Measurements from ENCODE around the gene PLEKHH3. TPM values are rescaled to one million over a fixed set of nuclear protein-coding genes. Genes with fewer than 3 reads are reported as not detected.
A peak's percentile ranks its signal among the peaks of the same experiment; 100 is the strongest.
"Not testable (repeated sequence)": the region's sequence is repeated elsewhere in the genome, so short reads cannot be mapped to it uniquely, and the experiment has no call there.

PLEKHH3 gene
- total and polyA plus RNA-seq, 2 of the 4 experiments (the other 2 are of a cell fraction) = 2.9 to 10.5 TPM

GRCh38 chr17:42660692-42661345 lies 16.0 kb downstream of the PLEKHH3 start:
- Histone ChIP-seq H4K91ac (ENCODE audit: insufficient read depth, low read depth, low read length) (no peak overlapping the region), H2AK5ac (ENCODE audit: low read depth, low read length) (peak overlapping the region; percentile 85), H3K14ac (replicated peaks; ENCODE audit: low read depth, low read length) (0 out of 2 replicates have a peak overlapping the region, but pooled peaks have one; percentile 26), H3K9ac (ENCODE audit: low read depth, low read length) (no peak overlapping the region), H2AFZ (replicated peaks; ENCODE audit: low read length, poor library complexity) (peak overlapping the region; percentile 12), H3K79me1 (ENCODE audit: low read depth in 1 of 2, low read length in 2 of 2) (peaks cover 4 to 28% of the 10 kb centered on the region in 2 experiments; a peak in 2 of 4 replicates), H4K20me1 (ENCODE audit: insufficient read depth, low read length) (no peaks in the 10 kb centered on the region), H3K27ac (ENCODE audit: insufficient read depth, low read length) (peak overlapping the region; percentile 8; the same call in 1 of the 2 replicates), H3K4me3 (ENCODE audit: insufficient read depth, low read depth, low read length) (no peak overlapping the region), H2AK9ac (replicated peaks; ENCODE audit: low read depth, low read length, poor library complexity) (peak overlapping the region; percentile 22), H2BK15ac (ENCODE audit: low read depth, low read length) (peak overlapping the region; percentile 70; the same call in 1 of the 3 replicates), H3K4me1 (ENCODE audit: control insufficient read depth, insufficient read depth, low read length) (peaks cover 8% of the 10 kb centered on the region), H3K27me3 (ENCODE audit: control insufficient read depth, insufficient read depth, low read length) (no peaks in the 10 kb centered on the region), H2BK5ac (ENCODE audit: low read depth, low read length, poor library complexity, severe bottlenecking) (no peak overlapping the region), H2BK20ac (ENCODE audit: low read depth, low read length) (peak overlapping the region; percentile 63; the same call in 1 of the 2 replicates), H3K4me2 (ENCODE audit: low read depth, low read length) (peak overlapping the region; percentile 49; the same call in 1 of the 2 replicates), H3K18ac (ENCODE audit: low read depth, low read length) (no peak overlapping the region), H3K56ac (ENCODE audit: extremely low read depth, insufficient read depth, low read length) (no peak overlapping the region), H3K4ac (ENCODE audit: low read depth, low read length) (peak overlapping the region; percentile 39; the same call in 1 of the 2 replicates), H4K5ac (ENCODE audit: low read depth, low read length) (no peak overlapping the region), H2BK120ac (ENCODE audit: low read depth, low read length) (peak overlapping the region; percentile 26), H3K36me3 (ENCODE audit: control insufficient read depth, insufficient read depth, low read length) (peaks cover 16% of the 10 kb centered on the region; the same call in 1 of the 2 replicates), H3K9me3 (ENCODE audit: control insufficient read depth, insufficient read depth, low read length) (no peaks in the 10 kb centered on the region), H4K8ac (ENCODE audit: low read depth in 2 of 2, low read length in 2 of 2) (peak overlapping the region in 1 of 2 experiments; percentile 23; a peak in 1 of 4 replicates), H3K9me1 (ENCODE audit: insufficient read depth, low read length) (peaks cover 15% of the 10 kb centered on the region), H3K23ac (ENCODE audit: low read depth, low read length) (peak overlapping the region; percentile 86; the same call in 1 of the 2 replicates)
- in situ Hi-C loops (cut with MboI; ENCODE audit: low sequenced_read_pairs) (no loop called here), dilution Hi-C loops (cut with HindIII; ENCODE audit: low sequenced_read_pairs, unreplicated experiment) (no loop called here), intact Hi-C loops (cut with micrococcal nuclease) (no loop called here)
- DNase-seq = peak; percentile 72
- no TSS peak for BruUV-seq (replicated peaks)
- POLR2A ChIA-PET (ENCODE audit: unreplicated experiment) = no interaction called here
- CTCF ChIA-PET = no interaction called here
- WGBS, 2 experiments (ENCODE audit: extremely low coverage in 2 of 2, insufficient read length in 1 of 2) = 50% methylated on average over 2 of the region's 7 CpGs; no CpG with 5 or more reads in 1 of the 2 experiments
- TF ChIP-seq FOS (IDR thresholded peaks at IDR 0.05; ENCODE audit: low read depth, low read length) (peak; percentile 42; the same call in 1 of the 2 replicates), USF2 (IDR thresholded peaks at IDR 0.05; ENCODE audit: low read depth, low read length) (no peak), RFX5 (IDR thresholded peaks at IDR 0.05; ENCODE audit: low read depth, low read length) (no peak)
- peak; percentile 7; the same call in 1 of the 2 replicates for ATAC-seq (ENCODE audit: low read depth)

DNA sequence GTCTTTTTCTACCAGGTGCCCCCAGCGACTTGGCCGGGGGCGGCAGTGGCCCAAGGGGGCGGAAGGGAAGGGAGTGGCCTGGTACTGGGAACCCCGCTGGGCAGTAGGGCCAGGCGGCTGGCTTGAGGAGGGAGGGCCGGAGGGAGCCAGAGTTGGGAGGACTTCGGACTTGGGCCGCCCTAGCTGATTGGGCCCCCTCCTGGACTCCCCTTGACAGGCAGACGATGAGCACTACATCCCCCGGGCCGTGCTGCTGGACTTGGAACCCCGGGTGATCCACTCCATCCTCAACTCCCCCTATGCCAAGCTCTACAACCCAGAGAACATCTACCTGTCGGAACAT lies 16.9 kb downstream of the PLEKHH3 start:
- H3K4ac ChIP-seq (ENCODE audit: low read depth, low read length); H2BK15ac ChIP-seq (ENCODE audit: low read depth, low read length); H3K36me3 ChIP-seq (ENCODE audit: control insufficient read depth, insufficient read depth, low read length); H3K23ac ChIP-seq (ENCODE audit: low read depth, low read length); BruUV-seq (replicated peaks); H2AFZ ChIP-seq (replicated peaks; ENCODE audit: low read length, poor library complexity); H4K8ac ChIP-seq (ENCODE audit: low read depth in 2 of 2, low read length in 2 of 2); H2BK5ac ChIP-seq (ENCODE audit: low read depth, low read length, poor library complexity, severe bottlenecking); H3K18ac ChIP-seq (ENCODE audit: low read depth, low read length); H3K14ac ChIP-seq (replicated peaks; ENCODE audit: low read depth, low read length); H2BK120ac ChIP-seq (ENCODE audit: low read depth, low read length); H4K20me1 ChIP-seq (ENCODE audit: insufficient read depth, low read length); POLR2A ChIA-PET (ENCODE audit: unreplicated experiment); DNase-seq; H2AK5ac ChIP-seq (ENCODE audit: low read depth, low read length); H3K9ac ChIP-seq (ENCODE audit: low read depth, low read length); in situ Hi-C loops (cut with MboI; ENCODE audit: low sequenced_read_pairs); H3K9me3 ChIP-seq (ENCODE audit: control insufficient read depth, insufficient read depth, low read length); H2BK20ac ChIP-seq (ENCODE audit: low read depth, low read length); H3K27me3 ChIP-seq (ENCODE audit: control insufficient read depth, insufficient read depth, low read length); H3K56ac ChIP-seq (ENCODE audit: extremely low read depth, insufficient read depth, low read length); H4K5ac ChIP-seq (ENCODE audit: low read depth, low read length); H3K27ac ChIP-seq (ENCODE audit: insufficient read depth, low read length); H4K91ac ChIP-seq (ENCODE audit: insufficient read depth, low read depth, low read length); dilution Hi-C loops (cut with HindIII; ENCODE audit: low sequenced_read_pairs, unreplicated experiment); H2AK9ac ChIP-seq (replicated peaks; ENCODE audit: low read depth, low read length, poor library complexity); H3K4me1 ChIP-seq (ENCODE audit: control insufficient read depth, insufficient read depth, low read length): not testable (repeated sequence)
- ATAC-seq (ENCODE audit: low read depth) = peak; percentile 22
- WGBS, 2 experiments (ENCODE audit: extremely low coverage in 2 of 2, insufficient read length in 1 of 2) = no CpG with 5 or more reads among the region's 14 CpGs
- CTCF ChIA-PET = interaction anchor here (1.1 to 1.6 kb wide), 2 partner anchors 24 to 81 kb away, joined by 3 read pairs; no protein-coding TSS in a partner anchor
- intact Hi-C loops (cut with micrococcal nuclease) = loop anchor here (5.0 kb wide), 1 partner anchor 53 kb away; the partner anchor contains the start of genes RETREG3 and TUBG1
- peaks cover 4 to 28% of the 10 kb centered on the region in 2 experiments; a peak in 2 of 4 replicates for H3K79me1 ChIP-seq (ENCODE audit: low read depth in 1 of 2, low read length in 2 of 2)
- H3K4me2 ChIP-seq (ENCODE audit: low read depth, low read length) = peak overlapping the region; percentile 69
- peaks cover 15% of the 10 kb centered on the region for H3K9me1 ChIP-seq (ENCODE audit: insufficient read depth, low read length)
- peak overlapping the region; percentile 66 for H3K4me3 ChIP-seq (ENCODE audit: insufficient read depth, low read depth, low read length)
